ENCODE results near the gene AFDN. TPM values are rescaled to one million over a fixed set of nuclear protein-coding genes. Genes with fewer than 3 reads are reported as not detected.

Gene AFDN
- total RNA-seq, 3 donors from 2014 or later = 93.1 to 292 (median 170) TPM

GRCh38 chr6:167888098-167888497 is 61.4 kb downstream of the AFDN start:
- Histone ChIP-seq H3K4me1 (no peaks in the 10 kb centered on the region), H3K9me3 (no peaks in the 10 kb centered on the region), H3K4me3 (no peak overlapping the region), H3K27ac (no peak overlapping the region), H3K36me3 (no peaks in the 10 kb centered on the region), H3K27me3 (no peaks in the 10 kb centered on the region)
- intact Hi-C loops (cut with DNase I; ENCODE audit: low total_unique reads) = no loop called here
- TF ChIP-seq POLR2AphosphoS5 (IDR thresholded peaks at IDR 0.05) (no peak), POLR2A (IDR thresholded peaks at IDR 0.05) (no peak), CTCF (IDR thresholded peaks at IDR 0.05) (no peak)
- no peak for DNase-seq (ENCODE audit: low spot score in 2 of 2)

GRCh38 chr6:167892835-167893815 is 66.4 kb downstream of the AFDN start:
- Histone ChIP-seq H3K27me3 (no peaks in the 10 kb centered on the region), H3K4me1 (no peaks in the 10 kb centered on the region), H3K36me3 (no peaks in the 10 kb centered on the region), H3K27ac (no peak overlapping the region), H3K9me3 (no peaks in the 10 kb centered on the region), H3K4me3 (no peak overlapping the region)
- DNase-seq (ENCODE audit: low spot score in 2 of 2) = no peak
- intact Hi-C loops (cut with DNase I; ENCODE audit: low total_unique reads) = no loop called here
- no peak for TF ChIP-seq POLR2A (IDR thresholded peaks at IDR 0.05)
- no peak for TF ChIP-seq CTCF (IDR thresholded peaks at IDR 0.05)
- no peak for TF ChIP-seq POLR2AphosphoS5 (IDR thresholded peaks at IDR 0.05)

GRCh38 chr6:167894965-167895364 is 68.3 kb downstream of the AFDN start:
- H3K36me3 ChIP-seq = no peaks in the 10 kb centered on the region
- no peak overlapping the region for H3K27ac ChIP-seq
- H3K27me3 ChIP-seq = no peaks in the 10 kb centered on the region
- no peak for DNase-seq (ENCODE audit: low spot score in 2 of 2)
- no peaks in the 10 kb centered on the region for H3K4me1 ChIP-seq
- no peaks in the 10 kb centered on the region for H3K9me3 ChIP-seq
- intact Hi-C loops (cut with DNase I; ENCODE audit: low total_unique reads) = loop anchor here (5.0 kb wide), 1 partner anchor 1932 kb away; no protein-coding TSS in a partner anchor
- no peak overlapping the region for H3K4me3 ChIP-seq
- TF ChIP-seq POLR2A (IDR thresholded peaks at IDR 0.05) (no peak), POLR2AphosphoS5 (IDR thresholded peaks at IDR 0.05) (no peak), CTCF (IDR thresholded peaks at IDR 0.05) (no peak)

- intact Hi-C loops (cut with DNase I; ENCODE audit: low total_unique reads) = loop anchor here (5.0 kb wide), 1 partner anchor 1931 kb away; no protein-coding TSS in a partner anchor
- TF ChIP-seq POLR2A (IDR thresholded peaks at IDR 0.05) (no peak), CTCF (IDR thresholded peaks at IDR 0.05) (no peak), POLR2AphosphoS5 (IDR thresholded peaks at IDR 0.05) (no peak)
- Histone ChIP-seq H3K4me3 (no peak overlapping the region), H3K9me3 (no peaks in the 10 kb centered on the region), H3K27me3 (no peaks in the 10 kb centered on the region), H3K4me1 (no peaks in the 10 kb centered on the region), H3K27ac (no peak overlapping the region), H3K36me3 (no peaks in the 10 kb centered on the region)
- no peak for DNase-seq (ENCODE audit: low spot score in 2 of 2)
These were observed 69.9 kb downstream of the AFDN start for GRCh38 chr6:167896648-167897047.

- H3K4me1 ChIP-seq = no peaks in the 10 kb centered on the region
- TF ChIP-seq POLR2A (IDR thresholded peaks at IDR 0.05) (no peak), CTCF (IDR thresholded peaks at IDR 0.05) (peak; percentile 66 to 81 (median 72)), POLR2AphosphoS5 (IDR thresholded peaks at IDR 0.05) (no peak)
- no peak for DNase-seq (ENCODE audit: low spot score in 2 of 2)
- intact Hi-C loops (cut with DNase I; ENCODE audit: low total_unique reads) = loop anchor here (5.0 kb wide), 1 partner anchor 1929 kb away; no protein-coding TSS in a partner anchor
- H3K27me3 ChIP-seq = no peaks in the 10 kb centered on the region
- no peaks in the 10 kb centered on the region for H3K9me3 ChIP-seq
- no peaks in the 10 kb centered on the region for H3K36me3 ChIP-seq
- no peak overlapping the region for H3K27ac ChIP-seq
- H3K4me3 ChIP-seq = no peak overlapping the region
These were observed 72.1 kb downstream of the AFDN start for GRCh38 chr6:167898673-167899311.
